Suppressor macrophage treated with lipopolysaccharide for 1 hour (primary cell): Measurements from ENCODE around the gene ZNF469.

Source experiments
- DNase-seq, 3 donors: peaks; one replicate each; pipeline ENCODE4 v3.0.0-alpha.2; 2020 to 2022

The ZNF469 gene

DNA sequence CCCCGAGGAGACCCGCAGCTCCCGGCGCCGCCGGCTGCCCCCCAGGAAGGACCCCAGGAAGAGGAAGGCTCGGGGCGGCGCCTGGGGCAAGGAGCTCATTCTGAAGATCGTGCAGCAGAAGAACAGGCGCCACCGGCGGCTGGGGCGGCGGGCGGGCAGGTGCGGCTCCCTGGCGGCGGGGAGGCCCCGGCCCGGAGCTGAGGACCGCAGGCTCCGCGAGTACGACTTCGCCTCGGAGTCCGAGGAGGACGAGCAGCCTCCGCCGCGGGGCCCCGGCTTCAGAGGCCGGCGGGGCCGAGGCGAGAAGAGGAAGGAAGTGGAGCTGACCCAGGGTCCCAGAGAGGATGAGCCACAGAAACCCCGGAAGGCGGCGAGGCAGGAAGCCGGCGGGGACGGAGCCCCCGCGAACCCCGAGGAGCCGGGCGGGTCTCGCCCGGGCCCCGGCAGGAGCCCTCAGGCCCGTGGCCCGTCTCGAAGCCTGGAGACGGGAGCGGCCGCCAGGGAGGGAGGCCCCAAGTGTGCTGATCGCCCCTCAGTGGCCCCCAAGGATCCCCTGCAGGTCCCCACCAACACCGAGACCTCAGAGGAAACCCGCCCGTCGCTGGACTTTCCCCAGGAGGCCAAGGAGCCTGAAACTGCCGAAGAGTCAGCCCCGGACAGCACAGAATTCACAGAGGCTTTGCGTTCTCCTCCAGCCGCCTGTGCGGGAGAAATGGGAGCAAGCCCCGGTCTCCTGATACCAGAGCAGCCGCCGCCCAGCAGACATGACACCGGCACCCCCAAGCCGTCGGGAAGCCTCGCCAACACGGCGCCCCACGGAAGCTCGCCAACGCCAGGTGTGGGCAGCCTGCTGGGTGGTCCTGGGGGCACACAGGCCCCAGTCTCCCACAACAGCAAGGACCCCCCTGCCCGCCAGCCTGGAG, 48.0 kb downstream of the ZNF469 start:
- DNase-seq, result peak; percentile 62 to 82 (median 69)

DNA sequence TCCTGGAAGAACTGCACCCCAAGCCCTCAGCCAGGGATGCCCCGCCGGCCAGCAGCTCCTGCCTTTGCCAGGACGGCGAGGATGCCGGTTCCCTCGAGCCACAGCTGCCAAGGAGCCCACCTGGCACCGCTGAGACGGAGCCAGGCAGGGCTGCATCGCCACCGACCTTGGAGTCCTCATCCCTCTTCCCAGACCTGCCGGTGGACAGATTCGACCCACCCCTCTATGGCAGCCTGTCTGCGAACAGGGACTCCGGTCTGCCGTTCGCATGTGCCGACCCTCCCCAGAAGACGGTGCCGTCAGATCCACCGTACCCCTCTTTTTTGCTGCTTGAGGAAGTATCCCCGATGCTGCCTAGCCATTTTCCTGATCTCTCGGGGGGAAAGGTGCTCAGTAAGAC, 48.9 kb downstream of the ZNF469 start:
- no peak for DNase-seq

DNA sequence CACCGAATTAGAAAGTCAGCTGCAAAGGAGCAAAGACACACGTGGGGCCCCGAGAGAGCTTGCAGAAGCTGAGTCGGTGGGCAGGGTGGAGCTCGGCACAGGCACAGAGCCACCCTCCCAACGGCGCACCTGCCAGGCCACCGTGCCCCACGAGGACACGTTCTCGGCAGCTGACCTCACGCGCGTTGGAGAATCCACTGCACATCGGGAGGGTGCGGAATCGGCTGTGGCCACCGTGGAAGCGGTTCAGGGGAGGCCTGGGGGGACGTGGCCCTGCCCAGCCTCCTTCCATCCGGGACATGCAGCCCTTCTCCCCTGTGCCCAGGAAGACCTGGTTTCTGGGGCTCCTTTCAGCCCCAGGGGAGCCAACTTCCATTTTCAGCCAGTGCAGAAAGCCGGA, 49.4 kb downstream of the ZNF469 start:
- no peak for DNase-seq
